Esophagus squamous epithelium (tissue), 4 donors: ENCODE results near the gene HERC3.

Experiments used
- CTCF ChIP-seq, 6 experiments: fragments of 450-650 bp in 4 of 6; fragments of 200-600 bp in 2 of 6; sonication (generic) in 2 of 6; IDR thresholded peaks; one replicate each; pipeline ENCODE4 v1.5.1; 2016 to 2019; ENCODE audit warnings: antibody characterized with exemption in 6 of 6, mild to moderate bottlenecking in 4 of 6, moderate library complexity in 4 of 6
- POLR2A ChIP-seq, 4 donors: fragments of 450-650 bp; IDR thresholded peaks; one replicate each; pipeline ENCODE4 v1.6.1; 2017; ENCODE audit warnings: antibody characterized with exemption in 4 of 4, mild to moderate bottlenecking in 4 of 4, moderate library complexity in 3 of 4

DNA sequence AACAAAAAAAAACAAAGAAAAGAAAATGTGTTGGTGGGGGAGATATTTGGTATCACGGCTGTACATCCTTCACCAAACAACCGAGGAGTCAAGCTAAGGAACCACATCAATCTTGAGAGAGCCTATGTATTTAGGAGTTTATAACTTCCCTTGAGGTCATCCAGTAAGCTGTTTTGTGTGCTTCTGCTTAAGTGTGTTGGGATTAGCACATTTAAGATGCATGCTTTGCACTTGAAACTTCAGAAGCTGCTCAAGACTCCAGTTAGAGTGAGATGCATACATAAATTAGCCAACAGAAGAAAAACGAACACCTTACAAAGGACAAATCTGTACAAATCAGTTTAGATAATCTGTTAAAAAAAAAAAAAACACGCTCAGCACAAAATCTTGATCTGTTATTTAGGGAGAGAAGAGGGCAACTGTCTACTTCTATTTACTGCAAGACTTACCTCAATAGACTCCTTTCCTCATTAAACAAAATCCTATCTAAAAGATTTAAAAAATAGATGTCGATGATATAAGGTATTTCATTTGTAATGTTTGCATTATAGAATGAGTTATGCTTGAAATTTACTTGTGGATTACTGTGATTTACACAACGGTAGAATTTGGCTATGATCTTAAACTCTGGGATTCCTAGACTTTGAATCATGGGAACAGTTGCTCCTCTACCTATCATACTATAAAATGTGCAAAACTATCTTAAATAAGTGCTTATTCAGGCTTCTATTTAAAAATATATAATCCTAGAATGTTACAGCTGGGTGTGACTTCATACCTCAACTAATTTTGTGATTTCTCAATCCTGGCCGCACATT is 159.2 kb downstream of the HERC3 start:
- TF ChIP-seq CTCF (IDR thresholded peaks at IDR 0.05), result no peak
- TF ChIP-seq POLR2A (IDR thresholded peaks at IDR 0.05), result no peak
